Ureter (tissue), 1 donor: ENCODE measurements around the gene FEN1. TPM values are rescaled to one million over a fixed set of nuclear protein-coding genes. Genes with fewer than 3 reads are reported as not detected.

Experiments
- DNase-seq: peaks from one replicate; pipeline ENCODE4 v3.0.0-alpha.2; 2020; ENCODE audit warnings: low spot score
- total RNA-seq: library from RNA; stranded (reverse); gene quantifications from one replicate; pipeline ENCODE4 v1.2.4, GENCODE V29; 2023
- donor health status: DM: yes; HTN: yes; CAD: no.

FEN1 gene
- total RNA-seq, 1 donor from 2014 or later: 10.4 TPM

DNA sequence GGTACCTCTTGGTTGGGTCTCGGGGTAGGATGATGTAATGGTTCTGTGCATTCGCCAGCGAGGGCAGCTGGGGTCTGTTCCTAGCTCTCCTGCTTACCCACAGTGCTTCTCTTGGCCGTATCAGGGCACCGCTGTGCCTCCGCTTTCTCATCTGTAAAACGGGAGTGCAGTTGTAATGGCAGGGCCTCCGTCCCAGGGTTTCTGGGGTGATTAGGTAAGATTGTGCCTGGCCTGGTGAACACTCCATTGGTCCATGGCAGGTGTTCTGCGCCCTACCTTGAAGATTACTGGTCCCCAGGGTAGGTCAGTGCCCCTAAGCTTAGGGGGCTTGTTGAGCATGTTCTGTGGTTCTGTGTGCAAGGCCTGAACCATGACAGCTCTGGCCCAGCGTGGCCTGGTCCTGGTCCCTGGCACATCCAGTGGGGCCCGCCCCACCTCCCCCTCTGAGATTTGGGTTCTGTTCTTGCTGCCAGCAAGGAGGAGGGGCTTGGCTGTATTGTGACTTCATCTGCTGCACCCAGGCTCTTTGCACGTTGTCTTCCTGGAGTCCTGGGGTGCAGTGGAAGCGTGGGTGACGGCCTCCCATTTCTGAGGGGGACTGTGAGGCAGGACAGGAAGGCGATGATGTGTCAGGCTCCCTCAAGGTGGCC, 35.4 kb upstream of the FEN1 start:
- DNase-seq: no peak

DNA sequence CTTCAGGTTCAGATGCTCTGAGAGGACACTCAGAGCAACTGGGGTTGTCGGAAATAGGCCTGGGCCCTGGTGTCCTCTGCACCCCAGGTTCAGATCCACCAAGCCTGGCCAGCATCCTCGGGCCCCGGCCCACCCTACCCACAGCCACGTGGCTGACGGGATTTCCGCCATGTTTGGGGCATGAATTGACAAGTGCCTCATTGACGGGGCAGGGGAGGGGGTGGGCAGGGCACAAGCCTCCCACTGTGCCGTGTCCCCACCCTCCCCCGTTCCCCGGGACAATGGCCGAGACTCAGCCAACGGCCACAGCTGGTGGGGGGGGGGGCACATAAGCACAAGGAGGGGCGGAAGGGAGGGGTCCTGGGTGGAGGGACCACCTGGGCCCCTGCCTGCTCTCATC, 31.8 kb upstream of the FEN1 start:
- DNase-seq: no peak

- no peak for DNase-seq
Observed at GRCh38 chr11:61761440-61762222, 31.1 kb upstream of the FEN1 start.

DNA sequence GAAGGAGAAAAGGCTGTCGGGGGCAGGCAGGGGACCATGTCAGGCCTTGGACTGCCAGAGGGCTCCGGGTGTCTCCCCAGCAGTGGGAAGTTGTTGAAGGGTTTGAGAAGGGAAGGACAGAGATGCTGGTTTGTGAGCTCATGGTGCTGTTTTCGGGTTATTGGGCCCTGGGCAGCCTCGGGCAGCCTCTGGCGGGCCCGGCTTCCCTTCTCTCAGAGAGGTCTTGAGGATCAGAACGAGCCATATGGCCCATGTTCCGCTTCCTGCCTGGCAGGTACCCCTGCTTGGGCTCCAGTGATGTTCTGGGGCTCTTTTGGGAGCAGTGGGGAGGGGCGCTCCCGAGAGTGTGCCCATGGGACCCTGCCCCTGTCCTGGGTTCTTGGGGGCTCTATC, 30.5 kb upstream of the FEN1 start:
- DNase-seq: no peak

DNA sequence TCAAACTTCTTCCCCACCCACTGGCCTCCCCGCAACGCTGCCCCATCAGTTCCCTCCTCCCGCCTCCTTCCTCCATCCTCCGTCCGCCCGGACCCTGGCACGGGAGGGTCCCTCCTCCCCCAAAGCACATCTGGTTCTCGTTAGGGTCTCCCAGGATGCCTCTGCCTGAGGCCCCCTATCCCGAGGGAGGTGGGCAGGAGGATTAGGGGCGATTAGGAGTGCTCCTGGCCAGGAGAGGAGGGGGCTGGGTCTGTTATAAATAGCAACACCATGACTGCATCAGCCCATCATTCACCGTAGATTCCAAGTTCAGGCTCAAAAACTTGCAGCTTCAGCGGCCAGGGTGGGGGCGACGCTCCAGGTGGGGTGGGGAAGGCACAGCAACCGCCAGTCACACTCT, 29.9 kb upstream of the FEN1 start:
- DNase-seq: no peak

- no peak for DNase-seq
Observed at GRCh38 chr11:61763930-61764605, 28.6 kb upstream of the FEN1 start.

GRCh38 chr11:61764606-61765260, 28.0 kb upstream of the FEN1 start:
- DNase-seq: no peak

DNA sequence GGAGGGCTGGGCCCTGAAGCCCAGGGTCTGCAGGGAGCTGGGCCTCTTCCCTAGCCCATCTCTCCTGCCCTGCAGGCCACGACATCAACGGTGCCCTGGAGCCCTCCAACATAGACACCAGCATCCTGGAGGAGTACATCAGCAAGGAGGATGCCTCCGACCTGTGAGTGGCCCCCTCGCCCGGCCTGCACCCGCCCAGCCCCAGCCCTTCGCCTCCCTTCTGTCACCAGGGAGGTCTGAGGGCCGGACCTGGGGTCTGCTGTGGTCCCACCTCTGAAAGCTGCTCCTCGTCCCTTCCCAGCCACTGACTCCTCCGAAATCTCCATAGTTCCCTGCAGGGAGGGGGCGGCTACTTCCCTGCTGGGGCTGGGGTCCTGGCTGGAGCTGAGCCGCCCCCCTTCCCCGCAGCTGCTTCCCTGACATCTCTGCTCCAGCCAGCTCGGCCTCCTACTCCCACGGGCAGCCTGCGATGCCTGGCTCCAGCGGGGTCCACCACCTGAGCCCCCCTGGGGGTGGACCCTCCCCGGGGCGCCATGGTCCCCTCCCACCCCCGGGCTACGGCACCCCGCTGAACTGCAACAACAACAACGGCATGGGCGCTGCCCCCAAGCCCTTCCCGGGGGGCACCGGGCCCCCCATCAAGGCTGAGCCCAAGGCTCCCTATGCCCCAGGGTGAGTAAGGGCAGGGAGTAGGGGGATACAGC, 27.0 kb upstream of the FEN1 start:
- DNase-seq: no peak

- DNase-seq: no peak
Observed at GRCh38 chr11:61766353-61766841, 26.3 kb upstream of the FEN1 start.

DNA sequence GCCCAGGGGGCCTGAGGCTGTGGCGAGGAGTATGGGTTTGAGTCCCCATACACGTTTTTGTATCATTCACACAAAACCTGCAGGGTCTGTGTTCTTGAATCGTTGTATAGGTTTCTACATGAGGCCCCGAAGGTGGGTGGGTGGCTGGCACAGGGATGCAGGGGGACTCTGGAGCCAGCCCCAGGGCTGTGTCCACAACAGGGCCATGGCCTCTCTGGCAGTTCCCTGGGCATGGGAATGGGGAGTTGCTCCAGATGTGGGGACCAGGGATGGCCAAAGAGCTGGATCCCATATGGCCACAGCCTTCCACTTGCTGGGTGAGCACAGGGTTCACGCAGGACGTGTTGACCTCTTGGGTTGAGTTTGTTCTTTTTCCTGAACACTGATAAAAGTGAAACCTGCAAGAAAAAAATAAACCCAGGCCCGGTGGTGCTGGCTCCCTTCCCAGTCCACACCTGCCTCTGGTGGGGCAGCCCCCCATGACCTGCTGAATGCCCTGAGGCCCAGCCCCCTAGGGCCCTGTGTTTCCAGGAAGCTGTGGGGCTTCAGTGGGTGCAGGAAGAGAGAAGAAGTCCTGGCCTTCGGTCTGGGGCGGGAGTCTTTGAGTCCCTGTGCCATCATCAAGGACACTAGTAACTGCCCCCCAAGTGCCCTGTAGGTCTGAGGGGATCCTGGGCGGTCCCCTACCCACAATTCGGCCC, 24.2 kb upstream of the FEN1 start:
- DNase-seq: no peak

- no peak for DNase-seq
Observed at GRCh38 chr11:61769169-61769920, 23.4 kb upstream of the FEN1 start.

GRCh38 chr11:61769946-61770683, 22.6 kb upstream of the FEN1 start:
- DNase-seq: no peak

DNA sequence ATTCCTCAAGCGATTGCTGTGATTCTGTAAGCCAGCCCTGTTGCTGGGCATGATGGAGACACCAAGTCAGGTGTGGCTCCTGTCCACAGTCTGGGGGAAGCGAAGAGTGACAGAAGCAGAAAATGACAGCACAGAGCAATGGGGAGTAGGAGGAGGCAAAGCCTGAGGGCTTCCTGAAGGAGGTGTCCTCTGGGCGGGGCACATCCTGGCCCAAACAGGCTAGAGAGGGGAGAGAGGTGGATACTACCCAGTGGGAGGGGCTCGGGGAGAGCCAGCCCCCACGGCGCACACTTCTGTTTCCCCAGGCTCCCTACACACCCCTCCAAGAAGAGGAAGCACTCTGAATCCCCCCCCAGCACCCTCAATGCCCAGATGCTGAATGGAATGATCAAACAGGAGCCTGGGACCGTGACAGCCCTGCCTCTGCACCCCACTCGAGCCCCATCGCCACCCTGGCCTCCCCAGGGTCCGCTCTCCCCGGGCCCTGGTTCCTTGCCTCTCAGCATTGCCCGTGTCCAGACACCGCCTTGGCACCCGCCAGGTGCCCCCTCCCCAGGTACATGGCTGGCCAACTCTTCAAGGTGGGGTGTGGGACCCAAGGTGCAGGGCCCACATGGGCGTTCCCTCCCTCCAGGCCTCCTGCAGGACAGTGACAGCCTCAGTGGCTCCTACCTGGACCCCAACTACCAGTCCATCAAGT, 21.4 kb upstream of the FEN1 start:
- no peak for DNase-seq

DNA sequence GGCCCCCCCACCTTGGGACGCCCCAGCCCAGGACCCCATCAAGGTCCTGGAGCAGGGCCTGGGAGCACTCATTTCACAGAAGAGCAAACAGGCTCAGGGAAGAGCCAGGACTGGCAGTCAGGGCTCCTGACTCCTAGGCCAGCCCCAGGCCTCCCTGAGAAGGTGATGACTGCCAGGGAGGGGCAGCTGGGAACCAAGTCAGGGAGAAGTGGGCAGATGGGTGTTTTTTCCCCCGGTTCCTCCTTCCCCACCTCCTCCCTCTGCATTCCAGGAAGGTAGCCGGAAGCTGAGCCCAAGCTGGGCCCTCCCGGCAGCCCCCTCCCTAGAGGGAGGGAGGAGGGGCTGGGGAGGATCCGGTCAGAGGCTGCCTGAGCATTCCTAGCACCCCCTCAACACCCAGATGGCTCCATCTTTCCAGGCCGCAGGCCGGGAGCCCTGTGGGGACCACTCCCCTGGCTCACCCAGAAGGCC, 20.7 kb upstream of the FEN1 start:
- DNase-seq: no peak

- no peak for DNase-seq
Observed at GRCh38 chr11:61773356-61773755, 19.4 kb upstream of the FEN1 start.

DNA sequence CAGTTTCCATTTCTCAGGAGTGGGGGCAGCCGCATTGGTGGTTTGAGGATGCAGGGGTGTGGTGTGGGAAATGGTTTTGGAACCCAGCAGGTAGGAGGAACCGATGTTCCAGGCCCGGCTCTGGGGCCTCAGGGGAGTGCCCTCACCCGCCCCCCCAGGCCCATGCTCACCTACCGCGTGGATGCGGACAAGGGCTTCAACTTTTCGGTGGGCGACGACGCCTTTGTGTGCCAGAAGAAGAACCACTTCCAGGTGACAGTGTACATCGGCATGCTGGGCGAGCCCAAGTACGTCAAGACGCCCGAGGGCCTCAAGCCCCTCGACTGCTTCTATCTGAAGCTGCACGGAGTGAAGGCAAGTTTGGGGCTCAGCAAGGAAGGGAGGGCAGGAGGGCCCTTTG, 18.9 kb upstream of the FEN1 start:
- no peak for DNase-seq

DNA sequence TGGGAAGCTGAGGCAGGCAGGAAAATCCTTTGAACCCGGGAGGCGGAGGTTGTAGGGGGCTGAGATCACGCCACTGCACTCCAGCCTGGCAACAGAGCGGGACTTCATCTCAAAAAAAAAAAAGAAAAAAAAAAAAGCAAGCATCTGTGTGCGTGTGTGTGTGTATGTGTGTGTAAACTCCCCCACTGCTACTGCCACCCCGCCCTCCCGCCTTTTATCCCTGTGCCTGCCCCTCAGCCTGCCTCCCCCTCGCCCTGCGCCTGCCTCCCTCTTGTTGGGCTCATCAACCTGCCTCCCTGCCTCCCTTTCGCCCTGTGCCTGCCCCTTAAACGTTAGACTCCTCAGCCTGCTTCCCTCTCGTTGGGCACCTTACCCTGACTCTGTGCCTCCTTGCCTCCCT, 18.3 kb upstream of the FEN1 start:
- DNase-seq: no peak

GRCh38 chr11:61775106-61775505, 17.6 kb upstream of the FEN1 start:
- no peak for DNase-seq
